Prostate gland (tissue), 2 donors: Measurements from ENCODE around the gene FBXO42. TPM values are rescaled to one million over a fixed set of nuclear protein-coding genes. Genes with fewer than 3 reads are reported as not detected.

Experiments used
- DNase-seq: peaks from one replicate; pipeline ENCODE4 v3.0.0-alpha.2; 2019; ENCODE audit warnings: low spot score
- H3K27ac ChIP-seq, 2 donors: fragments of 200-600 bp; sonication (generic); 2 replicates each; pipeline ENCODE4 v1.5.1; 2017 to 2019
- H3K27me3 ChIP-seq: fragments of 200-600 bp; sonication (generic); replicated peaks from 2 replicates; pipeline ENCODE4 v1.5.1; 2019; ENCODE audit not compliant: insufficient read depth
- H3K36me3 ChIP-seq, 2 donors: fragments of 200-600 bp; sonication (generic); 1 replicate in 1 of 2; 2 replicates in 1 of 2; pipeline versions ENCODE4 v1.5.1 to v1.8.1; 2017 to 2019
- H3K4me1 ChIP-seq: fragments of 200-600 bp; sonication (generic); replicated peaks from 2 replicates; pipeline ENCODE4 v1.5.1; 2019
- H3K4me3 ChIP-seq, 2 donors: fragments of 200-600 bp; sonication (generic); 2 replicates each; pipeline ENCODE4 v1.5.1; 2017 to 2019
- H3K9me3 ChIP-seq: fragments of 200-600 bp; sonication (generic); 2 replicates; pipeline ENCODE4 v1.5.1; 2017
- POLR2A ChIP-seq: fragments of 450-650 bp; IDR thresholded peaks from one replicate; pipeline ENCODE4 v1.6.1; 2016; ENCODE audit warnings: antibody characterized with exemption, mild to moderate bottlenecking
- POLR2AphosphoS5 ChIP-seq: sonication (generic); formaldehyde crosslinking; IDR thresholded peaks from one replicate; pipeline ENCODE4 v1.6.1; 2017; ENCODE audit warnings: antibody characterized with exemption
- WGBS: methylation state at CpG from one replicate; pipeline ENCODE4 v1.1.5; 2018; 5-methylcytosine and 5-hydroxymethylcytosine counted together
- intact Hi-C: fragments of 100-400 bp; cut with DNase I; formaldehyde crosslinking; loops from one replicate; pipeline ENCODE4 v1.14.2; 2022
- total RNA-seq, 2 donors: library from RNA; depleted of rRNA; stranded (reverse); fragments of >200 nt; gene quantifications; one replicate each; pipeline ENCODE4 v1.1.0, GENCODE V29; 2016
- TF ChIP-seq, protein P1 (sequence below), 4 experiments: fragments of 200-600 bp in 2 of 4; fragments of 450-650 bp in 2 of 4; sonication (generic) in 2 of 4; IDR thresholded peaks; 1 replicate in 3 of 4; 2 replicates in 1 of 4; pipeline ENCODE4 v1.5.1; 2016 to 2019; ENCODE audit warnings: antibody characterized with exemption in 4 of 4, mild to moderate bottlenecking in 2 of 4, moderate library complexity in 2 of 4

FBXO42 gene
- total RNA-seq, 2 donors from 2014 or later: 26.6 to 52.6 TPM

DNA sequence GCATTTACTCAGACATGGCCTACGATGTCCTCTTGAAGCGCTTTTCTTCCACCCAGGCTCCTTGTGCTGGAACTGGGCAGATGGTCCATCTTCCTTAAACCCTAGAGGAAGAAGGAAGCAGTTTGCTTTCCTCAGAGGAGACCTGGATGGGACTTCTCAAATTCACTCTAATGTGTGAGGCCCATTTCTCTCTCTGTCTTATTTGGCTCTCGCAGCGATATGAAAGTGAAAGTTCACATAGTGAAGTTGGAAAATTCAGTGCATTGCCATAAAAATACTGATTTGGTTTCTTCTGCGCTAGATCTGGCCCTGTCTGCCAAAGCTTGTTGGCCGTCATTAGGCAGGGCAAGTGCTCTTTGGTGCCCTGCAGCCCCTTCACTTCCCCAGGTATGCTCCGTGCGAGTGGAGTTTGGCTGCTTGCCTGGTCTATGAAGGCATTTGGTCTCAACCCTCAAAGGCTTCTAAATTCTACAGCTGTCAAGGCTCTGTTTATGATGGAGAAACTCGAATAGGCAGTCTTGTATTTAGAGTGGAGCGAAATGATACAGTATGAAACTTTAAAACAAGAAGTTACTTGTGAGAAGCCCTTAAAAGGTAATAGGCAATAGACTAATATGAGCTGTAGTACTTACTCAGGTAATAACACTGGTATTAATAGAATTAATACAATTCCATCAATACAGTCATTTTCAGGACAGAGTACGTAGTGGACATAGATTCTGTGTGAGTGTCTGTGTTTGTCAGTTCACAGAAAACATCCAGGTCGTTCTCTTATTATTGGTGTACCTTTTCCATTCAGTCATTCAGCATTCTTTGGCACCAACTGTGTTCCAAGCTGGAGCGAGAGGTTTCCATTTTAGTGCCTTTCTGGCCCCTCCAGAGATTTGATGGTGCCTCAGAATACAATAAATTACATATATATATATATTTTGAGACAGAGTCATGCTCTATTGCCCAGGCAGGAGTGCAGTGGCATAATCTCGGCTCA lies 35.2 kb upstream of the FBXO42 start:
- Histone ChIP-seq H3K27ac (peak overlapping the region; percentile 60 to 66), H3K27me3 (no peaks in the 10 kb centered on the region), H3K36me3 (no peaks in the 10 kb centered on the region), H3K4me1 (peaks cover 9% of the 10 kb centered on the region), H3K4me3 (peak overlapping the region in 1 of 2 donors; percentile 5), H3K9me3 (no peaks in the 10 kb centered on the region)
- DNase-seq: no peak
- TF ChIP-seq, protein P1, sequence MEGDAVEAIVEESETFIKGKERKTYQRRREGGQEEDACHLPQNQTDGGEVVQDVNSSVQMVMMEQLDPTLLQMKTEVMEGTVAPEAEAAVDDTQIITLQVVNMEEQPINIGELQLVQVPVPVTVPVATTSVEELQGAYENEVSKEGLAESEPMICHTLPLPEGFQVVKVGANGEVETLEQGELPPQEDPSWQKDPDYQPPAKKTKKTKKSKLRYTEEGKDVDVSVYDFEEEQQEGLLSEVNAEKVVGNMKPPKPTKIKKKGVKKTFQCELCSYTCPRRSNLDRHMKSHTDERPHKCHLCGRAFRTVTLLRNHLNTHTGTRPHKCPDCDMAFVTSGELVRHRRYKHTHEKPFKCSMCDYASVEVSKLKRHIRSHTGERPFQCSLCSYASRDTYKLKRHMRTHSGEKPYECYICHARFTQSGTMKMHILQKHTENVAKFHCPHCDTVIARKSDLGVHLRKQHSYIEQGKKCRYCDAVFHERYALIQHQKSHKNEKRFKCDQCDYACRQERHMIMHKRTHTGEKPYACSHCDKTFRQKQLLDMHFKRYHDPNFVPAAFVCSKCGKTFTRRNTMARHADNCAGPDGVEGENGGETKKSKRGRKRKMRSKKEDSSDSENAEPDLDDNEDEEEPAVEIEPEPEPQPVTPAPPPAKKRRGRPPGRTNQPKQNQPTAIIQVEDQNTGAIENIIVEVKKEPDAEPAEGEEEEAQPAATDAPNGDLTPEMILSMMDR (IDR thresholded peaks at IDR 0.05): no peak
- TF ChIP-seq POLR2A (no peak), POLR2AphosphoS5 (no peak)
- intact Hi-C loops: no loop called here
- WGBS: 36% methylated on average over 14 of the region's 14 CpGs

DNA sequence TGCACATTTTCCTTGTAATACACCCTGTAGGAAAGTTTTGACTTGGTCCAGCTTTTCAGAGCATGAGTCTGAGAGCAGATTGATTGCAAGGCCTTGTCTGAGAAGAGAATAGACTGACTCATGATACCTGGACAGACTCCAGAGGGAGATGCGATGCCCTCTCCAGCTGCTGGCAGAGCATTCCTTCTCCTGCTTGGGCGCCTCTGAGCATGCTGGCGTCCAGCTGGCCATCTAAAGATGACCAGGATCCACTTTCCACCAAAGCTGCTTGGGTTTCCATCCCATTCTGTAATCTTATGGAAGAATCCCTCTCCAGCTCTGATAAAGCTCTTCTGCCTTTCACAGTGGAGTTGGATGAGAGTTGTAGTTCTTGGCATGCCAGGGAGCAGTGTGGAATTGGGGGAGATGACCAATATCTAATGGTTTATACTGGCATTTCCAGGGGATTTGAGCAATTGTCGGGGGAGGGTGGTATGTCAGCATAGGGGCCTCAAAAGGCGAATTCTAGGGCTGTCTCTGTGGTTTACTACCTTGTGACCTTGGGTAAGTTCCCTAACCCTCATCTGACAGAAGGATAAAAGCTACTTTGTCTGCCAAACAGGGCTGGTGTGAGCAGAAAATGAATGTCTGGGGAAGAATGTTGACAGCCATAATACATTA lies 34.3 kb upstream of the FBXO42 start:
- intact Hi-C loops: no loop called here
- Histone ChIP-seq H3K36me3 (no peaks in the 10 kb centered on the region), H3K27ac (peak overlapping the region; percentile 60 to 66), H3K9me3 (no peaks in the 10 kb centered on the region), H3K27me3 (no peaks in the 10 kb centered on the region), H3K4me3 (no peak overlapping the region), H3K4me1 (peaks cover 9% of the 10 kb centered on the region)
- no peak for DNase-seq
- no peak for TF ChIP-seq POLR2AphosphoS5
- TF ChIP-seq POLR2A: no peak
- TF ChIP-seq, protein P1 (IDR thresholded peaks at IDR 0.05): no peak
- WGBS: 43% methylated on average over 5 of the region's 5 CpGs

DNA sequence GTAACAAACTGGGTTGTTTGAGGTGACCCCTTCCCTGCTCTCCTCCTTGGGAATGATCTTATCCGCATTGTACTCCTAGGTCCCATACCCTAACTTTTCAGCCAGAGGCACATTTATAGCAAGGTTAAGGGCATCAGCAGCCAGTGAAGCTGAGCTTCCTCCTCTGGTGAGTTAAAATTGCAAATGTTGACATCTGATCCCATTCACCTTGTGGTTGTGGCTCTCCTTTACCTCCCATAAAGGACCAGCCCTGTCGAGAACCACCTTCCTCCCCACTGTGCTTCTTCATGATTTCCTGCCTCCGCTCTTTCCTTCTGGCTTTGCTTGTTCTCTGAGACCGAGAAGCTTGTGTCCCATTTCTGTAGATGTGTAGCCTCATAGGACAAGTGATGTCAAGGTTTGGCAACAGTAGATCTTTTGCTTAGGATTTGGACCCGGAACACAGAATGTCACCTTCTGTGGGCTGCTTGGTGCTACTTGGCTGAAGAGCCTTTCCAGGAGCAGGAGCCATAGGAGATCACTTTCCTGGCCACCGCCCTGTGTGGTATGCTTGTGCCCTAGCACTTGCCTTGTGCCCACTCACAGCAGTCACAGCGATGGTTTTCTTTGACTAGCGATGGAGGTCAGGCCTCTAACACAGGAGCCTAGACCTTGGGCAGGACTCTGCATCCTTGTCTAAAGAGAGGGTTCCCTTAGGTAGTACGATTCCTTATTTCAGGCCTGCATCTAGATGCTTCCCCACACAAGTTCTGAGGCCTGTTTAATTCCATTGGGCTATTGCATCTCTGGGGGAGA lies 33.6 kb upstream of the FBXO42 start:
- H3K4me3 ChIP-seq: no peak overlapping the region

DNA sequence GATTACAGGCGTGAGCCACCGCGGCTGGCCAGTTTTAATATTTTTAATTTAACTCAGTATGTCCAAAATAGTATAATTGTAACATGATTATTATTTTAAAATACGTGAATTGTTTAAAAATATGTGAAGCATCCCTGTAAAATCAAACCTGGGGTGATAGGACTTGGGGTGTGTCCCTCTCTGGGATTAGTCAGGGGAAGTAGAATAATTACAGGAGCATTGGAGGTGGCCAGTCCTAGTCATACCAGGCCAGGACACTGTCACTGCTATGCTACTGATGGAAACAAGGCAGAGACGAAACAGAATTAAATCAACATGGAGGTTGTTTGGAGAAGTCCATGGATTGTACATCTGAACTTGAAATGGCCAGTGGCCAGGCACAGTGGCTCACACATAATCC lies 31.6 kb upstream of the FBXO42 start:
- H3K4me1 ChIP-seq: peaks cover 9% of the 10 kb centered on the region
- 85% methylated on average over 5 of the region's 5 CpGs for WGBS
- no peaks in the 10 kb centered on the region for H3K36me3 ChIP-seq
- no peaks in the 10 kb centered on the region for H3K27me3 ChIP-seq
- TF ChIP-seq, protein P1 (IDR thresholded peaks at IDR 0.05): no peak
- TF ChIP-seq POLR2A: no peak
- TF ChIP-seq POLR2AphosphoS5: no peak
- H3K4me3 ChIP-seq: no peak overlapping the region
- no peak overlapping the region for H3K27ac ChIP-seq
- no peaks in the 10 kb centered on the region for H3K9me3 ChIP-seq
- DNase-seq: no peak
- intact Hi-C loops: no loop called here

More for the DNA sequence above, 33.6 kb upstream of the FBXO42 start:
- Histone ChIP-seq H3K36me3 (no peaks in the 10 kb centered on the region), H3K27me3 (no peaks in the 10 kb centered on the region), H3K27ac (peak overlapping the region in 1 of 2 donors; percentile 66), H3K4me1 (peaks cover 9% of the 10 kb centered on the region), H3K9me3 (no peaks in the 10 kb centered on the region)
- no peak for TF ChIP-seq POLR2A
- intact Hi-C loops: no loop called here
- WGBS: 93% methylated on average over 9 of the region's 9 CpGs
- DNase-seq: no peak

DNA sequence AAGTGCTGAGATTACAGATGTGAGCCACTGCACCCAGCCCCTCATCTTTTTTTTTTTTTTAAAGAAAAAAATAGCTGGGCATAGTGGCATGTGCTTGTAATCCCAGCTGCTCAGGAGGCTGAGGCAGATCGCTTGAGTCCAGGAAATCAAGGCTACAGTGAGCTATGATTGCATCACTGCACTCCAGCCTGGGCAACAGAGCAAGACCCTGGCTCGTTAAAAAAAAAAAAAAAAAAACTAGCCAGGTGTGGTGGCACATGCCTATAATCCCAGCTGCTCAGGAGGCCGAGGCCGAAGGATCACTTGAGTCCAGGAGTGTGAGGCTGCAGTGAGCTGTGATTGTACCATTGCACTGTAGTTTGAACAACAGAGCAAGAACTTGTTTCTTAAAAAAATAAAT lies 28.6 kb upstream of the FBXO42 start:
- Histone ChIP-seq H3K4me3 (no peak overlapping the region), H3K9me3 (no peaks in the 10 kb centered on the region), H3K27me3 (no peaks in the 10 kb centered on the region), H3K27ac (no peak overlapping the region), H3K4me1 (no peaks in the 10 kb centered on the region), H3K36me3 (no peaks in the 10 kb centered on the region)
- intact Hi-C loops: no loop called here
- TF ChIP-seq, protein P1 (IDR thresholded peaks at IDR 0.05): no peak
- TF ChIP-seq POLR2AphosphoS5: no peak
- TF ChIP-seq POLR2A: no peak
- no peak for DNase-seq
- 94% methylated on average over 4 of the region's 4 CpGs for WGBS
